Measurements from ENCODE around the gene ERMP1. TPM values are rescaled to one million over a fixed set of nuclear protein-coding genes. Genes with fewer than 3 reads are reported as not detected.
A peak's percentile ranks its signal among the peaks of the same experiment; 100 is the strongest.

Gene ERMP1
- total and polyA plus RNA-seq, 2 of the 8 experiments (the other 6 are each of a cell fraction or from before 2014, with no cell fraction given): 12.8 to 16.7 TPM

- Histone ChIP-seq H3K23me2 (ENCODE audit: low read depth, low read length) (no peaks in the 10 kb centered on the region), H3K4ac (replicated peaks; ENCODE audit: insufficient read length, low read depth, low read length) (no peak overlapping the region), H4K91ac (replicated peaks; ENCODE audit: insufficient read length, low read length) (no peak overlapping the region), H3K18ac (ENCODE audit: extremely low read depth, low read length) (no peak overlapping the region), H2BK15ac (ENCODE audit: low read length) (0 out of 2 replicates have a peak overlapping the region, but pooled peaks have one; percentile 46), H2AK5ac (ENCODE audit: low read depth, low read length) (no peak overlapping the region), H3K4me3 (ENCODE audit: extremely low read depth in 1 of 4, insufficient read depth in 2 of 4, low read depth in 3 of 4, low read length in 4 of 4) (no peak overlapping the region), H3K4me1 (replicated peaks in 1 of 4; ENCODE audit: control insufficient read depth in 3 of 4, insufficient read depth in 4 of 4, low read length in 3 of 4) (peaks cover 0 to 2% (median 2%) of the 10 kb centered on the region in 4 experiments; a peak in 4 of 7 replicates), H3K56ac (replicated peaks; ENCODE audit: insufficient read length, low read depth, low read length) (no peak overlapping the region), H3K9me3 (ENCODE audit: insufficient read depth in 2 of 2, low read depth in 1 of 2, low read length in 1 of 2) (no peaks in the 10 kb centered on the region), H3K79me2 (ENCODE audit: control insufficient read depth in 1 of 2, insufficient read depth in 2 of 2, low read length in 2 of 2) (no peaks in the 10 kb centered on the region), H3K14ac (ENCODE audit: insufficient read length) (no peak overlapping the region), H4K8ac (ENCODE audit: extremely low read depth, insufficient read depth, low read length) (no peak overlapping the region), H3K23ac (ENCODE audit: insufficient read length) (no peak overlapping the region), H2BK5ac (ENCODE audit: low read depth, low read length) (no peak overlapping the region), H4K20me1 (replicated peaks in 1 of 2; ENCODE audit: control insufficient read depth in 1 of 2, insufficient read depth in 2 of 2, low read length in 2 of 2) (no peaks in the 10 kb centered on the region), H3K79me1 (ENCODE audit: low read depth, low read length) (no peaks in the 10 kb centered on the region), H3K36me3 (ENCODE audit: control insufficient read depth in 2 of 4, insufficient read depth in 4 of 4, low read length in 3 of 4) (no peaks in the 10 kb centered on the region), H2BK120ac (replicated peaks; ENCODE audit: low read depth, low read length) (no peak overlapping the region), H2BK12ac (ENCODE audit: low read depth, low read length) (no peak overlapping the region), H4K5ac (ENCODE audit: insufficient read length, low read depth, low read length) (no peak overlapping the region), H3K27me3 (replicated peaks in 1 of 4; ENCODE audit: control insufficient read depth in 3 of 4, extremely low read depth in 1 of 4, insufficient read depth in 3 of 4, low read length in 3 of 4) (no peaks in the 10 kb centered on the region), H3K4me2 (ENCODE audit: insufficient read depth in 1 of 2, low read depth in 2 of 2, low read length in 2 of 2) (no peak overlapping the region), H2AFZ (ENCODE audit: low read length) (peak overlapping the region; percentile 48), H3K9ac (replicated peaks in 1 of 4; ENCODE audit: extremely low read depth in 1 of 4, low read depth in 3 of 4, low read length in 3 of 4) (no peak overlapping the region), H2BK20ac (ENCODE audit: low read length) (no peak overlapping the region), H3K27ac (ENCODE audit: low read depth, low read length) (no peak overlapping the region)
- CTCF ChIA-PET (ENCODE audit: partially characterized antibody): interaction anchor here (0.5 to 4.7 kb wide), 8 partner anchors 10 to 502 kb away, joined by 3 to 18 read pairs (median 8); no protein-coding TSS in a partner anchor
- DNase-seq (ENCODE audit: low read depth in 1 of 2, low spot score in 2 of 2): no peak
- no peak for TF ChIP-seq MAX (IDR thresholded peaks at IDR 0.05)
- TF ChIP-seq EGR1 (IDR thresholded peaks at IDR 0.05; ENCODE audit: borderline replicate concordance, low read depth, low read length): no peak
- TF ChIP-seq JUN (IDR thresholded peaks at IDR 0.05; ENCODE audit: low read depth, low read length): no peak
- no peak; the same call in 1 of the 2 replicates for TF ChIP-seq USF2 (IDR thresholded peaks at IDR 0.05; ENCODE audit: low read length)
- no peak for TF ChIP-seq RNF2 (IDR thresholded peaks at IDR 0.05; ENCODE audit: borderline replicate concordance, low read depth, low read length, missing control alignments, poor library complexity, severe bottlenecking)
- TF ChIP-seq YY1 (IDR thresholded peaks at IDR 0.05; ENCODE audit: low read depth, low read length): no peak
- no peak for TF ChIP-seq POLR2A (IDR thresholded peaks at IDR 0.05; ENCODE audit: control extremely low read depth in 1 of 2, low read depth in 2 of 2, low read length in 2 of 2)
- TF ChIP-seq NRF1 (IDR thresholded peaks at IDR 0.05; ENCODE audit: low read depth, low read length): no peak
- no peak for TF ChIP-seq CTBP2 (IDR thresholded peaks at IDR 0.05; ENCODE audit: borderline replicate concordance, insufficient read depth, insufficient read length, low read length)
- no peak for TF ChIP-seq E2F6 (IDR thresholded peaks at IDR 0.05)
- no peak for TF ChIP-seq TAF7 (optimal IDR thresholded peaks at IDR 0.05; ENCODE audit: borderline replicate concordance, low read depth, low read length)
- WGBS, 2 experiments (ENCODE audit: extremely low coverage in 1 of 2, insufficient coverage in 1 of 2, insufficient read length in 1 of 2, insufficient replicate concordance in 2 of 2, low coverage in 1 of 2, low lambda C conversion rate in 2 of 2, missing lambda C conversion rate in 1 of 2): 79% methylated on average over 9 of the region's 9 CpGs; no CpG with 5 or more reads in 1 of the 2 experiments
- POLR2A ChIA-PET (ENCODE audit: partially characterized antibody): interaction anchor here (1.2 kb wide), 1 partner anchor 9 kb away, joined by 4 read pairs; no protein-coding TSS in a partner anchor
- no peak for FAIRE-seq
Measured at GRCh38 chr9:5868235-5868634, 35.3 kb upstream of the ERMP1 start.

Data from H1 (cell line).